Activated CD8-positive, alpha-beta T cell treated with anti-CD3 and anti-CD28 coated beads for 36 hours (primary cell): Measurements from ENCODE around the gene ASB11. TPM values are rescaled to one million over a fixed set of nuclear protein-coding genes. Genes with fewer than 3 reads are reported as not detected.
A peak's percentile ranks its signal among the peaks of the same experiment; 100 is the strongest.
"Not testable (repeated sequence)": the region's sequence is repeated elsewhere in the genome, so short reads cannot be mapped to it uniquely, and the experiment has no call there.

Experiments
- ATAC-seq: fragments of 200-7000 bp; cut with Tn5 transposase; one replicate; pipeline ENCODE4 v1.10.0; 2021; ENCODE audit warnings: mild to moderate bottlenecking, moderate library complexity
- CTCF ChIA-PET: fragments of 350-600 bp; sonication (Branson Sonifier 250); formaldehyde crosslinking; loops from one replicate; lab custom pipeline; 2021; ENCODE audit warnings: antibody characterized with exemption; lab: Charles Lee
- POLR2A ChIA-PET: fragments of 350-600 bp; sonication (Branson Sonifier 250); formaldehyde crosslinking; loops from one replicate; lab custom pipeline; 2021; ENCODE audit warnings: antibody characterized with exemption; lab: Charles Lee
- DNase-seq: peaks from one replicate; pipeline ENCODE4 v3.0.0-alpha.2; 2020
- H3K27ac Mint-ChIP-seq: one replicate; pipeline ENCODE4 v1.8.0; 2021; ENCODE audit warnings: mild to moderate bottlenecking, mixed read lengths
- H3K27me3 Mint-ChIP-seq: one replicate; pipeline ENCODE4 v1.8.0; 2021; ENCODE audit warnings: mixed read lengths
- H3K36me3 Mint-ChIP-seq: one replicate; pipeline ENCODE4 v1.8.0; 2021; ENCODE audit warnings: low read depth, mixed read lengths
- H3K4me1 Mint-ChIP-seq: one replicate; pipeline ENCODE4 v1.8.0; 2021; ENCODE audit warnings: low read depth, mixed read lengths
- H3K4me3 Mint-ChIP-seq: one replicate; pipeline ENCODE4 v1.8.0; 2021; ENCODE audit warnings: mild to moderate bottlenecking, moderate library complexity, mixed read lengths
- H3K9me3 Mint-ChIP-seq: one replicate; pipeline ENCODE4 v1.8.0; 2021; ENCODE audit warnings: mixed read lengths
- CTCF ChIP-seq: fragments of 200-600 bp; IDR thresholded peaks from one replicate; pipeline ENCODE4 v1.8.0; 2022; ENCODE audit warnings: antibody characterized with exemption, mild to moderate bottlenecking
- intact Hi-C: fragments of 100-400 bp; cut with micrococcal nuclease; formaldehyde crosslinking; loops from one replicate; pipeline ENCODE4 v1.10.0; 2022
- total RNA-seq, 2 experiments: library from RNA; stranded (reverse); gene quantifications; one replicate each; pipeline ENCODE4 v1.2.3, GENCODE V29; 2021

The ASB11 gene
- total RNA-seq, 2 experiments from 2014 or later = not detected

DNA sequence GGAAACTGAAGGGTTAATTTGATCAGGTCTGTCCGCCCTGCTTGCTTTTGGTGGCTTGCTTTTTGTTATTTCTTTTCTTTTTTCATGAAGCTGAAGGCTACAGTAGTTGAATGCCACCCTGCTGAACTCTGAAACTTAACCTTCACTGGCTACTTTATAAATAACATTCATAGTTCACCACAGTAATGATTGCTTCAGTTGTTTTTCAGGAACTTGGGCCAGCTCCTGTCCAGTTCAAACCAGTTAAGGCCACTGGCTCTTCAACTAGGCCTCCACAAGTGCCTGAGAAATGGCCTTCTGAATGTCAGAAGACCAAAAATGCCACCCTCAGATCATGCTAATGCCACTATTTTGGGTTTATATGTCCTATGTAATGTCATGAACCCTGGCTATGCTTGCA, 37.8 kb downstream of the ASB11 start:
- Mint-ChIP-seq H3K27ac (no peak overlapping the region), H3K4me3 (no peak overlapping the region), H3K9me3 (no peaks in the 10 kb centered on the region), H3K27me3 (peaks cover 4% of the 10 kb centered on the region), H3K36me3 (no peaks in the 10 kb centered on the region), H3K4me1 (no peaks in the 10 kb centered on the region)
- TF ChIP-seq CTCF = no peak
- intact Hi-C loops = no loop called here
- CTCF ChIA-PET = no interaction called here
- DNase-seq (no peak), ATAC-seq (no peak)
- POLR2A ChIA-PET = no interaction called here

GRCh38 chrX:15274946-15275345, 40.5 kb downstream of the ASB11 start:
- DNase-seq (no peak), ATAC-seq (no peak)
- TF ChIP-seq CTCF = no peak
- Mint-ChIP-seq H3K27ac (no peak overlapping the region), H3K4me1 (peaks cover 1% of the 10 kb centered on the region), H3K36me3 (no peaks in the 10 kb centered on the region), H3K4me3 (no peak overlapping the region), H3K27me3 (no peaks in the 10 kb centered on the region), H3K9me3 (no peaks in the 10 kb centered on the region)
- ChIA-PET CTCF (no interaction called here), POLR2A (no interaction called here)
- intact Hi-C loops = no loop called here

DNA sequence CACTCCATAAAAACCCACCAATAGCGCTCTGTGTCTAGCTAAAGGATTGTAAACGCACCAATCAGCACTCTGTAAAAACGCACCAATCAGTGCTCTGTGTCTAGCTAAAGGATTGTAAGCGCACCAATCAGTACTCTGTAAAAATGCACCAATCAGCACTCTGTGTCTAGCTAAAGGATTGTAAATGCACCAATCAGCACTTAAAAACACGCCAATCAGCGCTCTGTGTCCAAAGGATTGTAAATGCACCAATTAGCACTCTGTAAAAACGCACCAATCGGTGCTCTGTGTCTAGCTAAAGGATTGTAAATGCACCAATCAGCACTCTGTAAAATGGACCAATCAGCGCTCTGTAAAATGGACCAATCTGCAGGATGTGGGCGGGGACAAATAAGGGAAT, 42.2 kb downstream of the ASB11 start:
- DNase-seq, CTCF ChIA-PET, ATAC-seq: not testable (repeated sequence)

DNA sequence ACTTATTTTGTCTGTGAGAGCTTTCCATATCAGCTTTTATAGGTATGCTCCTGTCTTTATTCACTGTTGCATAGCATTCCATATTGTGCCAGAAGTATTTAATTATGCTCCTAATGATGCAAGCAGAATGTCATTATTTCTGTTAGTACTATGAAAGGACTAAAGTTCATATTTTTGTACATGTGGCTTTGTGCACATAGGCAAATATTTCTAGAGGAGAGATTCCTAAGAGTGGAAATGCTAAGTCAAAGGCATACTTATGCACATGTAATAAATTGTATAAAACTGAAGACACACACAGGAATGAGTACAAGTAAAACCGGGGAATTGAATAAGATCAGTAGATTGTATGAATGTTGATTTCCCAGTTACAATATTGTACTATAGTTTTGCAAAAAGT, 43.7 kb downstream of the ASB11 start:
- ChIA-PET CTCF (no interaction called here), POLR2A (no interaction called here)
- no peak for ATAC-seq
- TF ChIP-seq CTCF = no peak
- no peak for DNase-seq
- no peaks in the 10 kb centered on the region for H3K9me3 Mint-ChIP-seq
- H3K4me3 Mint-ChIP-seq = no peak overlapping the region
- no peak overlapping the region for H3K27ac Mint-ChIP-seq
- intact Hi-C loops = no loop called here
- H3K4me1 Mint-ChIP-seq = peaks cover 7% of the 10 kb centered on the region
- no peaks in the 10 kb centered on the region for H3K36me3 Mint-ChIP-seq
- no peaks in the 10 kb centered on the region for H3K27me3 Mint-ChIP-seq

More for the DNA sequence above, 42.2 kb downstream of the ASB11 start:
- POLR2A ChIA-PET = interaction anchor here (0.7 kb wide), 1 partner anchor 21 kb away, joined by 3 read pairs; no protein-coding TSS in a partner anchor
- intact Hi-C loops, H3K27ac Mint-ChIP-seq, H3K9me3 Mint-ChIP-seq, H3K36me3 Mint-ChIP-seq, H3K4me3 Mint-ChIP-seq, H3K4me1 Mint-ChIP-seq, H3K27me3 Mint-ChIP-seq: not testable (repeated sequence)

GRCh38 chrX:15269618-15270521, 45.6 kb downstream of the ASB11 start, which contains the start of gene ASB9:
Gene ASB9, minus strand, starts transcription at chrX:15270083. Its CDS starts 209 bp downstream, at chrX:15269874.
- peaks cover 7% of the 10 kb centered on the region for H3K4me1 Mint-ChIP-seq
- POLR2A ChIA-PET = no interaction called here
- H3K27me3 Mint-ChIP-seq = no peaks in the 10 kb centered on the region
- H3K9me3 Mint-ChIP-seq = no peaks in the 10 kb centered on the region
- peak within 1 kb of the TSS; percentile 34 for H3K27ac Mint-ChIP-seq
- intact Hi-C loops = no loop called here
- peak; percentile 18 for DNase-seq
- no peak for TF ChIP-seq CTCF
- peak; percentile 45 for ATAC-seq
- CTCF ChIA-PET = interaction anchor here (1.8 kb wide), 1 partner anchor 126 kb away, joined by 3 read pairs; no protein-coding TSS in a partner anchor
- H3K4me3 Mint-ChIP-seq = no peak within 1 kb of the TSS
- H3K36me3 Mint-ChIP-seq = no peaks in the 10 kb centered on the region
